IMR-90 (cell line): ENCODE data around the gene AHNAK2. TPM values are rescaled to one million over a fixed set of nuclear protein-coding genes. Genes with fewer than 3 reads are reported as not detected.
"Not testable (repeated sequence)": the region's sequence is repeated elsewhere in the genome, so short reads cannot be mapped to it uniquely, and the experiment has no call there.

Experiments
- ATAC-seq: fragments of 200-7000 bp; cut with Tn5 transposase; 2 replicates; pipeline ENCODE4 v1.9.1; 2020; ENCODE audit warnings: low read depth, mild to moderate bottlenecking, moderate library complexity
- BruUV-seq: library from RNA; stranded (reverse); fragments of 400-500 nt; replicated peaks from 2 replicates; lab custom pipeline; 2021; lab: Mats Ljungman, UMichigan
- CTCF ChIA-PET: fragments of 300-600 bp; formaldehyde crosslinking; extraction: SDS; loops from one replicate; lab custom pipeline; 2021; ENCODE audit warnings: antibody characterized with exemption; lab: Yijun Ruan, JAX
- POLR2A ChIA-PET: fragments of 300-600 bp; sonication (Branson Sonifier 250); formaldehyde crosslinking; loops from one replicate; lab custom pipeline; 2022; ENCODE audit warnings: antibody characterized with exemption; ENCODE audit not compliant: unreplicated experiment; lab: Charles Lee
- DNase-seq: peaks from one replicate; pipeline ENCODE4 v3.0.0; 2013
- H2AFZ ChIP-seq: replicated peaks from 2 replicates; pipeline ENCODE3; 2013; ENCODE audit warnings: low read length, mild to moderate bottlenecking; ENCODE audit not compliant: poor library complexity
- H2AK5ac ChIP-seq: 2 replicates; pipeline ENCODE4 v1.6.1; 2013; ENCODE audit warnings: low read depth, low read length, inconsistent platforms
- H2AK9ac ChIP-seq: replicated peaks from 2 replicates; pipeline ENCODE3; 2013; ENCODE audit warnings: mild to moderate bottlenecking, low read depth, low read length, moderate library complexity; ENCODE audit not compliant: poor library complexity
- H2BK120ac ChIP-seq: 2 replicates; pipeline ENCODE4 v1.6.1; 2013; ENCODE audit warnings: low read depth, low read length, inconsistent platforms
- H2BK15ac ChIP-seq: 3 replicates; pipeline ENCODE4 v1.6.1; 2013; ENCODE audit warnings: low read depth, low read length, inconsistent platforms
- H2BK20ac ChIP-seq: 2 replicates; pipeline ENCODE4 v1.6.1; 2013; ENCODE audit warnings: low read depth, mild to moderate bottlenecking, inconsistent platforms, low read length, moderate library complexity
- H2BK5ac ChIP-seq: 2 replicates; pipeline ENCODE4 v1.6.1; 2013; ENCODE audit warnings: mild to moderate bottlenecking, low read depth, low read length, inconsistent platforms; ENCODE audit not compliant: poor library complexity, severe bottlenecking
- H3K14ac ChIP-seq: replicated peaks from 2 replicates; pipeline ENCODE4 v1.6.1; 2013; ENCODE audit warnings: low read depth, low read length, inconsistent platforms
- H3K18ac ChIP-seq: 2 replicates; pipeline ENCODE4 v1.6.1; 2013; ENCODE audit warnings: low read depth, low read length, control low read depth
- H3K23ac ChIP-seq: 2 replicates; pipeline ENCODE4 v1.6.1; 2013; ENCODE audit warnings: low read depth, low read length, inconsistent platforms
- H3K27ac ChIP-seq: 2 replicates; pipeline ENCODE4 v1.5.1; 2013; ENCODE audit warnings: mild to moderate bottlenecking, control low read depth, low read length; ENCODE audit not compliant: insufficient read depth
- H3K27me3 ChIP-seq: 2 replicates; pipeline ENCODE4 v1.6.1; 2013; ENCODE audit warnings: low read length; ENCODE audit not compliant: control insufficient read depth, insufficient read depth
- H3K36me3 ChIP-seq: 2 replicates; pipeline ENCODE4 v1.6.1; 2013; ENCODE audit warnings: low read length, mixed read lengths; ENCODE audit not compliant: control insufficient read depth, insufficient read depth
- H3K4ac ChIP-seq: 2 replicates; pipeline ENCODE4 v1.6.1; 2013; ENCODE audit warnings: low read depth, low read length, inconsistent platforms
- H3K4me1 ChIP-seq: 2 replicates; pipeline ENCODE4 v1.6.1; 2013; ENCODE audit warnings: low read length, mixed read lengths; ENCODE audit not compliant: control insufficient read depth, insufficient read depth
- H3K4me2 ChIP-seq: 2 replicates; pipeline ENCODE4 v1.6.1; 2013; ENCODE audit warnings: low read depth, mild to moderate bottlenecking, control low read depth, low read length, moderate library complexity
- H3K4me3 ChIP-seq: 2 replicates; pipeline ENCODE4 v1.5.1; 2013; ENCODE audit warnings: low read depth, mild to moderate bottlenecking, control low read depth, low read length, moderate library complexity; ENCODE audit not compliant: insufficient read depth
- H3K56ac ChIP-seq: 2 replicates; pipeline ENCODE4 v1.6.1; 2013; ENCODE audit warnings: low read length, inconsistent platforms; ENCODE audit not compliant: insufficient read depth; ENCODE audit errors: extremely low read depth
- H3K79me1 ChIP-seq, 2 experiments: 2 replicates each; pipeline ENCODE4 v1.6.1; 2013; ENCODE audit warnings: low read length in 2 of 2, inconsistent platforms in 1 of 2, low read depth in 1 of 2
- H3K9ac ChIP-seq: 2 replicates; pipeline ENCODE4 v1.6.1; 2013; ENCODE audit warnings: low read depth, low read length, control low read depth
- H3K9me1 ChIP-seq: 2 replicates; pipeline ENCODE4 v1.6.1; 2013; ENCODE audit warnings: low read length, inconsistent platforms; ENCODE audit not compliant: insufficient read depth
- H3K9me3 ChIP-seq: 2 replicates; pipeline ENCODE4 v1.6.1; 2013; ENCODE audit warnings: low read length; ENCODE audit not compliant: control insufficient read depth, insufficient read depth
- H4K20me1 ChIP-seq: 2 replicates; pipeline ENCODE4 v1.6.1; 2013; ENCODE audit warnings: low read length, inconsistent platforms; ENCODE audit not compliant: insufficient read depth
- H4K5ac ChIP-seq: 2 replicates; pipeline ENCODE4 v1.6.1; 2013; ENCODE audit warnings: mild to moderate bottlenecking, low read depth, low read length, control low read depth
- H4K8ac ChIP-seq, 2 experiments: 2 replicates each; pipeline ENCODE4 v1.6.1; 2013; ENCODE audit warnings: low read depth in 2 of 2, low read length in 2 of 2, control low read depth in 1 of 2, inconsistent platforms in 1 of 2
- H4K91ac ChIP-seq: 2 replicates; pipeline ENCODE4 v1.6.1; 2013; ENCODE audit warnings: low read depth, low read length, inconsistent platforms; ENCODE audit not compliant: insufficient read depth
- WGBS, 2 experiments: methylation state at CpG; one replicate each; pipeline versions ENCODE4 v1.1.5 to v1.1.7; 2013; ENCODE audit warnings: missing lambda C conversion rate in 2 of 2; ENCODE audit not compliant: insufficient read length in 1 of 2; ENCODE audit errors: extremely low coverage in 2 of 2; 5-methylcytosine and 5-hydroxymethylcytosine counted together
- dilution Hi-C: fragments of 300-500 bp; cut with HindIII; formaldehyde crosslinking; loops from one replicate; pipeline ENCODE4 v1.14.3; 2018; ENCODE audit warnings: low sequenced_read_pairs; ENCODE audit not compliant: unreplicated experiment
- in situ Hi-C: fragments of 300-500 bp; cut with MboI; formaldehyde crosslinking; loops from 3 replicates; pipeline ENCODE4 v1.14.3; 2019; ENCODE audit warnings: low sequenced_read_pairs, inconsistent platforms, mixed read lengths
- intact Hi-C: fragments of 100-400 bp; cut with micrococcal nuclease; formaldehyde crosslinking; loops from 2 replicates; pipeline ENCODE4 v1.10.0; 2022
- polyA plus RNA-seq, 3 experiments: library from polyadenylated mRNA; depleted of rRNA; stranded (reverse); fragments of >200 nt; gene quantifications; 2 replicates each; pipeline ENCODE4 v1.2.3, GENCODE V29; 2012; ENCODE audit warnings: low replicate concordance in 1 of 3
- total RNA-seq: library from RNA; depleted of rRNA; stranded (reverse); fragments of >200 nt; gene quantifications from 2 replicates; pipeline ENCODE4 v1.2.3, GENCODE V29; 2012

Gene AHNAK2
- total and polyA plus RNA-seq, 2 of the 4 experiments (the other 2 are of a cell fraction): 2.6 to 7.9 TPM

GRCh38 chr14:104905579-104905933, 72.6 kb downstream of the AHNAK2 start:
- CTCF ChIA-PET, BruUV-seq: not testable (repeated sequence)
- 69% methylated on average over 7 of the region's 28 CpGs; no CpG with 5 or more reads in 1 of the 2 experiments for WGBS, 2 experiments

GRCh38 chr14:104904650-104905578, 73.3 kb downstream of the AHNAK2 start:
- H4K5ac ChIP-seq, H2BK20ac ChIP-seq, ATAC-seq, H3K4ac ChIP-seq, dilution Hi-C loops, H3K9me1 ChIP-seq, H3K79me1 ChIP-seq, intact Hi-C loops, H3K9me3 ChIP-seq, H3K56ac ChIP-seq, H3K9ac ChIP-seq, DNase-seq, H4K20me1 ChIP-seq, H3K14ac ChIP-seq, H2BK15ac ChIP-seq, H4K91ac ChIP-seq, H2BK5ac ChIP-seq, H4K8ac ChIP-seq, H2AFZ ChIP-seq, H3K4me1 ChIP-seq, H3K27ac ChIP-seq, H2BK120ac ChIP-seq, in situ Hi-C loops, H2AK5ac ChIP-seq, H3K18ac ChIP-seq, CTCF ChIA-PET, BruUV-seq, H3K4me3 ChIP-seq, H3K23ac ChIP-seq, H3K36me3 ChIP-seq, H3K4me2 ChIP-seq: not testable (repeated sequence)
- 60% methylated on average over 23 of the region's 38 CpGs; no CpG with 5 or more reads in 1 of the 2 experiments for WGBS, 2 experiments
- H2AK9ac ChIP-seq: peak overlapping the region; percentile 19
- H3K27me3 ChIP-seq: peaks cover 24% of the 10 kb centered on the region
- POLR2A ChIA-PET: interaction anchor here (0.7 kb wide), 1 partner anchor 978 kb away, joined by 4 read pairs; no protein-coding TSS in a partner anchor

More at GRCh38 chr14:104905579-104905933, 72.6 kb downstream of the AHNAK2 start:
- H3K79me1 ChIP-seq, H3K9ac ChIP-seq, H3K14ac ChIP-seq, H3K4me3 ChIP-seq, H3K4me1 ChIP-seq, H3K56ac ChIP-seq, H2BK5ac ChIP-seq, H2AK9ac ChIP-seq, H4K20me1 ChIP-seq, intact Hi-C loops, H4K91ac ChIP-seq, H3K27ac ChIP-seq, H3K9me3 ChIP-seq, H2BK120ac ChIP-seq, H3K9me1 ChIP-seq, in situ Hi-C loops, H3K23ac ChIP-seq, H4K8ac ChIP-seq, H3K4ac ChIP-seq, dilution Hi-C loops, DNase-seq, H4K5ac ChIP-seq, H2BK20ac ChIP-seq, POLR2A ChIA-PET, ATAC-seq, H2AFZ ChIP-seq, H3K18ac ChIP-seq, H2AK5ac ChIP-seq, H3K36me3 ChIP-seq, H2BK15ac ChIP-seq, H3K4me2 ChIP-seq: not testable (repeated sequence)
- H3K27me3 ChIP-seq: peaks cover 24% of the 10 kb centered on the region
